NCI-H446 treated with DMSO at 0.1 percent for 48 hours (cell line): ENCODE data around the gene LDB3.
"Not testable (repeated sequence)": the region's sequence is repeated elsewhere in the genome, so short reads cannot be mapped to it uniquely, and the experiment has no call there.

Experiments
- DNase-seq: peaks from one replicate; lab custom pipeline; 2025; lab: John Stamatoyannopoulos, UW

LDB3 gene

GRCh38 chr10:86668297-86669165 lies at the start of gene LDB3:
TSS of gene LDB3 (plus strand) at chr10:86668511. CDS start at chr10:86668692, 181 bp downstream.
- DNase-seq: no peak

GRCh38 chr10:86628311-86628710 lies 40.0 kb upstream of the LDB3 start:
- DNase-seq: no peak

- DNase-seq: no peak
Observed at GRCh38 chr10:86630079-86630478, 38.2 kb upstream of the LDB3 start.

GRCh38 chr10:86632009-86632800 lies 36.1 kb upstream of the LDB3 start:
- DNase-seq: no peak

- DNase-seq: no peak
Observed at GRCh38 chr10:86632951-86633350, 35.4 kb upstream of the LDB3 start.

- no peak for DNase-seq
Observed at GRCh38 chr10:86635402-86635801, 32.9 kb upstream of the LDB3 start.

- DNase-seq: no peak
Observed at GRCh38 chr10:86636311-86636710, 32.0 kb upstream of the LDB3 start.

- DNase-seq: no peak
Observed at GRCh38 chr10:86642021-86642420, 26.3 kb upstream of the LDB3 start.

- DNase-seq: no peak
Observed at GRCh38 chr10:86642499-86642898, 25.8 kb upstream of the LDB3 start.

- DNase-seq: no peak
Observed at GRCh38 chr10:86644152-86644793, 24.0 kb upstream of the LDB3 start.

- DNase-seq: no peak
Observed at GRCh38 chr10:86644794-86645445, 23.4 kb upstream of the LDB3 start.

GRCh38 chr10:86645621-86646165 lies 22.6 kb upstream of the LDB3 start:
- not testable (repeated sequence) for DNase-seq

- no peak for DNase-seq
Observed at GRCh38 chr10:86646532-86646931, 21.8 kb upstream of the LDB3 start.

- no peak for DNase-seq
Observed at GRCh38 chr10:86646933-86647332, 21.4 kb upstream of the LDB3 start.

GRCh38 chr10:86647773-86648703 lies 20.3 kb upstream of the LDB3 start:
- no peak for DNase-seq

GRCh38 chr10:86648704-86649427 lies 19.4 kb upstream of the LDB3 start:
- peak; percentile 69 for DNase-seq

GRCh38 chr10:86649471-86650150 lies 18.7 kb upstream of the LDB3 start:
- no peak for DNase-seq

GRCh38 chr10:86650151-86650550 lies 18.2 kb upstream of the LDB3 start:
- DNase-seq: no peak

GRCh38 chr10:86651021-86651471 lies 17.3 kb upstream of the LDB3 start:
- DNase-seq: no peak
